SHP77 treated with DMSO at 0.1 percent for 48 hours (cell line): ENCODE results near the gene ABLIM1.
"Not testable (repeated sequence)": the region's sequence is repeated elsewhere in the genome, so short reads cannot be mapped to it uniquely, and the experiment has no call there.

ENCODE experiments used
- DNase-seq: peaks from one replicate; lab custom pipeline; 2025; lab: John Stamatoyannopoulos, UW

ABLIM1 gene

DNA sequence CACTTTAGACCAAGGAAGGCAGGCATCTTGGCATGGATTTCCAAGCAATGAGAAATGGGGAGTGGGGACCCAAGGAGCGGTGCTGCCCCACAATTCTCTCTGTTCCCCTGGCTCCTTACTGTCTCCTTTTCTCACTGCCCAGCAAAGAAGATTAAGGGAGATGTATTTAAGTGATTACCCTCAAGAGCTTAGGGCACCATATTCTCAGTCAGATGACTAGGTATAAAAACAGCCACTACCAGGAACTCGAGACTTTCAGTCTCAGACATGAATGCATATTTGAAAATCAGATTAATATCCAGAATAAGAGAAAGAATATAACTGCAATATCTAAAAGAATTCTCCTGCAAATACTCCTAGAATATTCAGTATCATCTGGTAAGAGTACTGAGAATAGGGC lies at the start of gene ABLIM1:
Gene ABLIM1, minus strand, starts transcription at position 101 of the 400 bp plus-strand sequence. Its CDS starts 75 bp downstream, at position 26.
- DNase-seq = no peak

DNA sequence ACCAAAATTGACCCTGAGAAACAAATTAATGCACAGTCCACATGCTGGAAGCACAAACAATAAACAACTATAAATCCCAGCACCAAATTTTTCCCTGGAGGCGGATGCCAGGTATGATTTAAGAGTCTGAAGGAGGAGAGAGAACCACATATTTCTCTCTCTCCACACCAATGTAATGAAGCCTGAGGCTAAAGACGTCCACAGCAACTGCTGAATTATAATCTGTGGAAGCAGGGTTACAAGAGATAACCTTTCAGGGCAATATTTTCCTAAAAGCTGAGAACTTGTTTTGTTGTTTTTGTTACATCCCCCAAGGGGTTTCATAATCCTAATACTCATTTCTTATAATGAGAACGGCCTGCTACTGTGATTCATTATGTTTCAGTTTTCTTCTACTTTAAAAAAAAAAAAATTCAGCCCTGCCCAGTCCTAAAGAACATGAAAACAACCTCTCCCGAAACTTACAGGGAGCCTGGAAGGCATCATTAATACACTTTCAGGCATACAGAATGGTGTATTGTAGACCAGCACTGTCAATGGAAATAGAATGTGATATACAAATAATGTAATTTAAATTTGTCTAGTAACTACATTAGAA lies 48.5 kb upstream of the ABLIM1 start:
- DNase-seq = no peak

DNA sequence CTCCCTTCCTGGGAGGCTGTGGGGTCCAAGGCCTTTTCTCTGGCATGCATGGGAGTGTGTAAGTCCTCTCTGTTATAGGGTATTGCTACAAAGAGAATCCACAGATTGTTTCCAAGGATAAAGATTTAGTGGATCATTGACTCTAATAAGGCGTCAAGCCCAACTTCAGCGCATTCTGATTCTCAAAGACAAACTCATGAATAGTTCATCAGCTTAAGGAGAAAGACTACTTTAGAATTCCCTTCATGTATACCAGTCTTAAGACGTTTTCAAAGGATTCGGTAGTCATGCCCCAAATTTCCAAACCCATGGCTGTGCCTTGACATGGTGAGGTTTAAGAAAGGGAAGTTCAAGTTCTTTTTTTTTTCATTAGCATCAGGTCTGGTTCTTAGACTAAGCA lies 46.6 kb upstream of the ABLIM1 start:
- DNase-seq = no peak

- no peak for DNase-seq
Measured at GRCh38 chr10:114703377-114704107, 45.5 kb upstream of the ABLIM1 start.

- no peak for DNase-seq
Measured at GRCh38 chr10:114698271-114699061, 40.4 kb upstream of the ABLIM1 start.

DNA sequence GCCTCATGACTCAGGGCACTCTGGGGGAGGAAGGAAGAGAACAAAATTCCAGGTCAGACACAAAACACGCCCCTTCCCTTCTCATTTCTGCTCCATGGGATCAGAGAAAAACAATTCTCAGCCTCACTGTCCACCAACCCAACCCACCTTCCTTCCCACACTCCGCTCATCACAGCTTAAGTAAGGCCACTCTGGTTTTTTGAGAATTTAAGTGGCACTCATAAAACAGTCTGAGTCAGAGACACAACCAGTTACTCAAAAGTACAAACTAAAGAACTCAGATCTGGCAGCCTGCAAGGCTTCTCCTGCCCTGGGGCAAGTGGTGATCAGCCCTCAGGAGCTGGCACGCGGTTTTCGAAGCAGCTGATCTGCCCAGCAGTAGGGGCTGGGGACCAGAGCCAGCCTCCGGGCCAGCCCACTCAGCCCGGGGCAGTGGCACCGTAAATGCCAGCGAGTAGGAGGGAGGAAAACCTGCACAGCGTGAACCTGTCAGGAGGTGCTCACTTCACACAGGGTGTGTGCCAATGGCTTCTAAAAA lies 39.1 kb upstream of the ABLIM1 start:
- DNase-seq = no peak

DNA sequence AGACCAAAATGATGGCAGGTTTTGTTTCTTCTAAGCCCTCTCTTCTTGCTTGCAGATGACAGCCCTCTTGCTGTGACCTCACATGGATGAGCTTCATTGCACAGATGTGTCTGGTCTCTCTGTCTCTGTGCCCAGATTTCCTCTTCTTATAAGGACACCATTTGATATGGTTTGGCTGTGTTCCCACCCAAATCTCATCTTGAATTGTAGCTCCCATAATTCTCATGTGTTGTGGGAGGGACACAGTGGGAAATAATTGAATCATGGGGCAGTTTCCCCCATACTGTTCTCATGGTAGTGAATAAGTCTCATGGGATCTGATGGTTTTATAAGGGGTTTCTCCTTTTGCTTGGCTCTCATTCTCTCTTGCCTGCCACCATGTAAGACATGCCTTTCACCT lies 38.2 kb upstream of the ABLIM1 start:
- DNase-seq = not testable (repeated sequence)

DNA sequence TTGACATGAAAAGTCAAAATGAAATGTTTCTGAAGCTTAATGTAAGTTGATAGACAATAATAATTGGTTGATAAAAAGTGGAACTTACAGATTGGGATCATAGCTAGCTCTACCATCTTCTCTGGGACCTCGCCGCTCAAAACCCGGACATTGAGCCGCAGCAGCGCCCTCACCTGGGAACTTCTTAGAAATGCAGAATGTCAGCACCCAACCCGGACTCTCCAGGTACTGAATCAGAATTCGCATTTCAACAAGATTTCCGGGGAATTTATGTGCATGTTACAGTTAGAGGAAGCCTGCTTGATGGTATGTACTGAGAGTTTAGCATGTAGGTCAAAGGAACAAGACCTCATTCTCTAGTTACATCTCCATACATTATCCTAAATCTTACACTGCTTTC lies 36.7 kb upstream of the ABLIM1 start:
- DNase-seq = no peak

DNA sequence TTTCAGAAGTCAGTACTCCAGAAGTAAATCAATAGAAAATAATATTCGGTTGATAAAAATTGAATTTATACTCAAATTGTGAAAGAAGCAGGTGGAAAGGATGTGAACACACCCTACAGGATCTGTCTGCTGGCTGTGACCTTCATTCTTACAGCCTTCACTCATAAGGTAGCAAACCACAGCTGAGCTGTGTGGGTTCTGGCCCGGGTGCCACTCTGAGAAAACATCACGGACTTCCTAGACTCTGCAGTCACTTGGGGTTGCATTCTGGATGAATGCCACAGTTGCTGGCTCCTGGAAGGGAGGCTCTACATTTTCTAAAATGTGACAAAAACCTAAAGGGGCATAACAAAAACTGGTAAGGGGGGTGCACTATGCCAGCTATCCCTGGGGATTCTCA lies 36.0 kb upstream of the ABLIM1 start:
- DNase-seq = no peak

GRCh38 chr10:114691442-114691941 lies 33.4 kb upstream of the ABLIM1 start:
- DNase-seq = no peak

DNA sequence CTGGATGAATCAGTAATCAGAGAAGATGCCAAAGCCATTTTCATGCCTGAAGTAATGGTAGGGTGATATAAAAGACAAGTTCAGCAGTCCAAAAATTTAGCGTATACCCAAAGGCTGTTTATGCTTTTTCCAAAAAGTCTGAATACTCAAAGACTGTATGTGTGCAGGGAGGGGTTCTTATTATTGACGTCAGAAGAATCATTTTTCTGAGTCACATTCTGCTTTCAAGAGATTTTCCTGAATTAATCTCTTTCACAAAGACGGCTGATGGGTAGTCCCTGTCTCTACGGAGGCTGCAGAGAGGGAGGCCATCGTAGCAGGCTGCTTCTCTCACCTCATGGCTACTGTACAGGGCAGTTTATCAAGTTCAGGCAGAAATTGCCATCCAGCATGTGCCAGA lies 30.7 kb upstream of the ABLIM1 start:
- no peak for DNase-seq

DNA sequence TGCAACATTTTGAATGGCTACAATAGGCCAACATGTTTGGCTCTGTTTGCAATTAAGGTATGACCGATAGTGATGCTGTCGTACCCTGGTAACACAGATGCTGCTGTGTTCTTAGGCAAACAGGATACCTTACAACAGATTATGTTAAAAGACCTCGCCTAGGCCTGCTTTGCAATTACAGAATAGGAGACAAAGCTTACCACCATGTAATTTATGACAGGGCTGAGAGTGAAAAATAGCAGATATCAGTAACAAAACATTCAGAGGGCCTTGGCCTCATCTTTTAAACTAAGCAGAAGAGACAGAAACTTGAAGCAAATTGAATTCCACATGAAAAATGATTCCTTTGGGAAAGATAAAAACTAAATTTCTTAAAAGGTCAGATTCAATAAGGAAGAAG lies 29.4 kb upstream of the ABLIM1 start:
- no peak for DNase-seq

- DNase-seq = no peak
Measured at GRCh38 chr10:114686013-114686412, 27.9 kb upstream of the ABLIM1 start.

DNA sequence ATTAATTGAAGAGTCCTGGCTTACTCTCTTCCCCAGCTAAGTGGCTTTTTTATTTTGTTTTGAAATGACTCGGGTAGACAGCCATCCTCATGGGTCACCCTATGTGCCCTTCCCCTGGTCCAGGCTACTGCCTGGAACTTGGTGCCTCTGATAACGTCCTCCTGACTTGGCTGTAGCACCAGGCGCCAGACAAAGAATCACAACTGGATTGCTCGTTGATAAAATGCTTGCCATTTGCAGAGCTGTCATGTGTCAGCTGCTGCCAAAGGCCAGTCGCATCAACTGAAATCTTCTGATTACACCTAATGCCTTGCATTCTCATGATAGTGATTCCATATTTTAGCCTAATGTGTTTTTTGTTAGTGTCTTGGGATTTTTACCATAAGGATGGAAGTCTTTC lies 27.4 kb upstream of the ABLIM1 start:
- no peak for DNase-seq

GRCh38 chr10:114684822-114685209 lies 26.7 kb upstream of the ABLIM1 start:
- DNase-seq = no peak

DNA sequence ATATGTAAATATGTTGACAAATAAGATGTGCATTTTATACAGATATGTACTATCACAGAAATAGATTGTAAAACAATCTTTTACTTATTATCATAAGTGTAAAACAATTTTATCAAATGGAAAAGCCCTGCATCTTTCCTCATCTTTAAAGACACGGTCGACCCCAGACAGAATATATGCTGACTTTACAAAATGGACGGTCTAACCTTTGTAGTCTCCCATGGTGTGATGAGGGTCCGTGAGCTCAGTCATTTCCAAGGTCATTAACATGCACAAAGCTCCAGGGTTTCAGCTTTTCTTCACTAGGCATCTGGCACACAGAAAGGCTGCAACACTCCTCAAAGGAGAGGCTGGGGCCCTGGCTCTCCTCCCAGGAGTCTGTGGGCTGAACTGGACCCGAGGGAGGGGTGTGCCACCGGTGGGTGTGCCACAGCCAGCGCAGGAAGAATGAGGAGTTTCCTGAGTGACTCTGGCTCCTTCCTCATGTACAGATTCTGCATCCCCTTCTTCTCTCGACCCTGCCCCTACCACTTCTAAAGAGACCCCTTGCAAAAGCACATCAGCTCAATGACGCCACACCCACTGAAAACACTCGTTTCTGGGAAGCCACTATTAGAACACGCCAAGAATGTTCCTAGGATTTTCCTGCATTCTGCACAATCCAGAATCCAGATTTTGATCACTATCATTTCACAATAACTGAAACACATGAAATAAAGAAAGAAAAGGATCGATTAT lies 26.2 kb upstream of the ABLIM1 start:
- no peak for DNase-seq

- no peak for DNase-seq
Measured at GRCh38 chr10:114683593-114683992, 25.5 kb upstream of the ABLIM1 start.

DNA sequence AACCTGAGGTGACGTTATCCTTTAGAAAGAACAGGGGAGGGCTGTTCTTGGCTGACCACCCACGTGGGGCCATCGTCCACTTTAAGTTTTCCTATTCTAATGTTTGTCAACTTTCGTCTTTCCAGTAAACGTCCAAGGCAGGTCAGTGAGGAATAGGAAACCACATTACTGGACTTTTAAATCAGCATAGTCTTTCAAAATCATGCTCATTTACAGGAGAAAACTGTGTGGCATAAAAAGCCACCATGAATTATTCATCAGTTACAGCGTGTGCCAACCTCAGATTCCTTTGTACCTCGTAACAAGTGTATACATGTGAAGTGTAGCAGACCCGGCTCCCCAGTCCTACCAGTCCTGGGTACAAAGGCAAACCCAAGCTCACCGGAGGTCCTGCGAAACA lies 25.1 kb upstream of the ABLIM1 start:
- DNase-seq = no peak

GRCh38 chr10:114682532-114682931 lies 24.5 kb upstream of the ABLIM1 start:
- DNase-seq = no peak

DNA sequence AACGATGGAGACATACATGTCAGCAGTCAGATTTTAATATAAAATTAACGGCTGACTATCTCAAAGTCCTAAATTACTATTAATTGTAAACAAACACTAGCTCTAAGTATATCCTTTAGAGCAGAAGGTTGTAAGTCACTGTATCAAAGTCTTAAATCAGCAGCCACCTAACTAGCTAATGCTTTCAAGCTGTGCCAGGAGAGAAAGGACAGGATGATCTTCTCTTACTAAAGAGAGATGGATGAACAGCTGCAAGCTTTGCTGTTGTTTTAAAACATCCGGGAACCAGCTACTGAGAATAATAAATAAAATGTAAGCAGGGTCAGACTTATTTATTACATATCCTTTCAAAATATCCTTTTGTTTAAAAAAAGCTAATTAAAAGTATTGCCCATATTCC lies 24.0 kb upstream of the ABLIM1 start:
- no peak for DNase-seq

DNA sequence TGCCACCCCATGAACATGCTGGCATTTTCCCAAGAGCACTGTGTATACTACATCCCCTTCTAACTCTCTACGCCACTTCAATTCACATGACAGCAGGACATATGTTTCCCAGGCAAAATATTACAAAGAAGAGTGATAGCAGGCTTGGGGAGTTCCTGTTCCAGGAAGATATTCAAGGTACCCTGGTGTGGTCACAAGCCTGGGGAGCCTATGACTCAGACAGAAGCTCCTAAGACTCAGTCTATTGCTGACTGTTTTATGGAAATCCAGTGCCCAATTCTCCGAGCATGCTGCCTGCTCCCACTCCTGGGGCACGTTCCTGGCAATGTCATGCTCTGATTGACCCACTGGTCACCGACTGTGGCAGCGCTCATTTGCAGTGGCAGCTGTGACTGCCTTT lies 23.5 kb upstream of the ABLIM1 start:
- DNase-seq = no peak

DNA sequence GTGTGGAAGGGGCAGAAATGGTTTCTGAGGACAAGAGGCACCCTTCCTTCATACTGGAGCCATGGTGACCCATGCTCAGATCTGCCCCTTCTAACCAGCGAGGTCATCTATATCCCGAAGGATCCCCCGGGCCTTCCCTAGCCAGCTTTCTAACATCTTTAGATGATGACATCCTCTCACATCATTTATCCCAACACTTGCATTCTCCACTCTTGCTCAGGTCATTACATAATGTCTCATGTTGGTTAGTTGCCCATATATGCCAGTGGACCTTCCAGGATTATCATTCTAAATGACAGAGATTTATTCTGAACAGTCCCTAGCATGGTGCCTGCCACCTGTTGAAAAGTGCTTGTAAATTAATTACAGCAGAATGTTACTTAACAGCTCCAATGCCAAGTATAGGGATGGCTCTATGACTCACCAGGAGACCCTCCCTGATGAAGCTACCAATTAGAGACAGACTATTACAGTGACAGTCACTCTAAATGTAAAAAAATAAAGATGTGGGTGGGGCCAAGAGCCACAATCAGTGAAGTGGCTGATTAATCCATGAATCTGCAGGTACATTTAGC lies 22.6 kb upstream of the ABLIM1 start:
- no peak for DNase-seq
